HG02763 (cell line): Measurements from ENCODE around the gene GALNT14.

Experiments used
- ATAC-seq: cut with Tn5 transposase; IDR thresholded peaks from one replicate; pipeline ENCODE4 v1.9.1; 2021; ENCODE audit warnings: mild to moderate bottlenecking, moderate library complexity; ENCODE audit not compliant: unreplicated experiment

Gene GALNT14

GRCh38 chr2:30862054-30862651 lies 276.1 kb downstream of the GALNT14 start:
- no peak for ATAC-seq

- ATAC-seq, result no peak
Measured at GRCh38 chr2:30860726-30861125, 277.5 kb downstream of the GALNT14 start.
